ENCODE results near the gene AOPEP.

Gene AOPEP

DNA sequence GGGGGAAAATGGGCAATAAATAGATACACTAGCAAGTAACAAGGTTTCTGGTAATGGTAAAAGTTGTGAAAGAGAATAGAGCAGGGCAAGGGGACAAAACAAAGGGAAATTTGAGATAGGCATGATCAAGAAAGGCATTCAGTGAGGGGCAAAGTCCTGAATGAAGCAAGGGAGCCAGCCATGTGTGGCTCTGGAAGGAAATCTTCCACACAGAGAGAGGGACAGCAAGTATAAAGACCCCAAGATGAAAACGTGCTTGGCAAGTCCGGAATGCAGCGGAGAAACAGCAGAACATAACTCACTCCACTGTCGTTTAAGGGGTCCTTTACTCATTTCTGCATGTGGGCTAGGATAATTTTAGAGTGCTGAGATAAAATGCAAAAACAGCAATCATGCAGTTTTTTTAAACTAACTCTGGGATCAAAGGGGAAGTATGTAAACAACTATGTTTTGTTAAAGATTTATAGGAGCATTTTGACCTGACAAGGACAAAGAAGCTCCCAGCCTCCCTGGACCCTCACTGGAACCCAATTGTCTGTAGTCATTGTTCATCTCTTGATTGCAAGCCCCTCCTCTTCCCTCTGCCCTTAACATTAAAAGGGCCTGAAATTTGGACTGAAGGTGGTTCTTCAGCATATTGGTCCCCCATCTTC lies 22.9 kb upstream of the AOPEP start:
- Histone ChIP-seq H3K27me3 (replicated peaks; ENCODE audit: control insufficient read depth, insufficient read depth, low read length) (no peaks in the 10 kb centered on the region), H3K4me3 (replicated peaks; ENCODE audit: low read depth, low read length) (no peak overlapping the region), H3K36me3 (ENCODE audit: control insufficient read depth, insufficient read depth, low read length) (no peaks in the 10 kb centered on the region)
- DNase-seq (ENCODE audit: extremely low read depth, insufficient read length) = no peak
- TF ChIP-seq, protein P1, sequence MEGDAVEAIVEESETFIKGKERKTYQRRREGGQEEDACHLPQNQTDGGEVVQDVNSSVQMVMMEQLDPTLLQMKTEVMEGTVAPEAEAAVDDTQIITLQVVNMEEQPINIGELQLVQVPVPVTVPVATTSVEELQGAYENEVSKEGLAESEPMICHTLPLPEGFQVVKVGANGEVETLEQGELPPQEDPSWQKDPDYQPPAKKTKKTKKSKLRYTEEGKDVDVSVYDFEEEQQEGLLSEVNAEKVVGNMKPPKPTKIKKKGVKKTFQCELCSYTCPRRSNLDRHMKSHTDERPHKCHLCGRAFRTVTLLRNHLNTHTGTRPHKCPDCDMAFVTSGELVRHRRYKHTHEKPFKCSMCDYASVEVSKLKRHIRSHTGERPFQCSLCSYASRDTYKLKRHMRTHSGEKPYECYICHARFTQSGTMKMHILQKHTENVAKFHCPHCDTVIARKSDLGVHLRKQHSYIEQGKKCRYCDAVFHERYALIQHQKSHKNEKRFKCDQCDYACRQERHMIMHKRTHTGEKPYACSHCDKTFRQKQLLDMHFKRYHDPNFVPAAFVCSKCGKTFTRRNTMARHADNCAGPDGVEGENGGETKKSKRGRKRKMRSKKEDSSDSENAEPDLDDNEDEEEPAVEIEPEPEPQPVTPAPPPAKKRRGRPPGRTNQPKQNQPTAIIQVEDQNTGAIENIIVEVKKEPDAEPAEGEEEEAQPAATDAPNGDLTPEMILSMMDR (IDR thresholded peaks at IDR 0.05; ENCODE audit: insufficient read depth, low read length, poor library complexity, severe bottlenecking) = no peak

DNA sequence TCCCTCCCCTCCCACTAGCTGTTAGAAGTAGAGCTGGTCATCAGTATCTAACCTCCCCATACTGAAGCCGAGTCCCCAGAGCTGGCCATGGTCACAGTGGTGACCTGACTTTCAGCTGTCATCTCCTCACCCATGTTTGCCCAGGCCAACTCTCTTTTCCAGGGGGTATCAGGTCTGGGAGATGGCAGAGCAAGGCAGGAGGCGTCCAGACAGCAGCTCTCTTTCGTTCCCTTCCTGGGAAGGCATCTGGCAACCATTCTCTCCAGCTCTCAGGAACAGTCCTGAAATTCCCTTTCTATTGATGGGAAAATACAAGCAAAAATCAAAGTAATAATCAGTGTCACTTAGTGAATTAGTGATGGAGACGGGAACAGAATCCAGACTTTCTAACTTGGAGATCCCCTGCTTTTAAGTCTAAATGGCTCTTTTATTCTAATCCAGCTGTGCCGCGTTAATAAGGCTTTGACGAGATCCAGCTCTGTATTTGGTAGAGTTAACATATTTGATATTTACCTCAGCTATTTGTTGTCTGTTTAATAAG lies 21.3 kb upstream of the AOPEP start:
- H3K4me3 ChIP-seq (replicated peaks; ENCODE audit: low read depth, low read length) = no peak overlapping the region
- DNase-seq (ENCODE audit: extremely low read depth, insufficient read length) = no peak
- TF ChIP-seq, protein P1 (IDR thresholded peaks at IDR 0.05; ENCODE audit: insufficient read depth, low read length, poor library complexity, severe bottlenecking) = no peak
- no peaks in the 10 kb centered on the region for H3K27me3 ChIP-seq (replicated peaks; ENCODE audit: control insufficient read depth, insufficient read depth, low read length)
- H3K36me3 ChIP-seq (ENCODE audit: control insufficient read depth, insufficient read depth, low read length) = no peaks in the 10 kb centered on the region

DNA sequence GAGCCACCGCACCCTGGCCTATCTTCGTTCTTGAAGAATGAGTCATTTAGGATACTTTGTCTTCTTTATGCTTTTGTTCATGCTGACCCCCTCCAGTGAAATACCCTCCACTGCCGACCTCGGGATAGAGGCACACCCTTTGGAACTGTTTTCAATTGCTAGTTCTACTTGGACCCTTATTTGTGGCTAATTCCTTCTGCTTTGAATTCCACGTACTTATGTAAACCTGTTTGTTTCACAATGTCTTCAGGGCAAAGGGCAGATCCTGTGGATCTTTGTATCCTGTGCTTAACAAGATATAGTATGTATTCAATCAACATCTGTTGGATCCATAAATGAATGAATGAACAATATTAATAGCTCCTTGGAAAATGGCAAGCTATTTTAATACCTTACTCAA lies 19.6 kb upstream of the AOPEP start:
- Histone ChIP-seq H3K27me3 (replicated peaks; ENCODE audit: control insufficient read depth, insufficient read depth, low read length) (no peaks in the 10 kb centered on the region), H3K36me3 (ENCODE audit: control insufficient read depth, insufficient read depth, low read length) (no peaks in the 10 kb centered on the region), H3K4me3 (replicated peaks; ENCODE audit: low read depth, low read length) (no peak overlapping the region)
- TF ChIP-seq, protein P1 (IDR thresholded peaks at IDR 0.05; ENCODE audit: insufficient read depth, low read length, poor library complexity, severe bottlenecking) = no peak
- DNase-seq (ENCODE audit: extremely low read depth, insufficient read length) = no peak

DNA sequence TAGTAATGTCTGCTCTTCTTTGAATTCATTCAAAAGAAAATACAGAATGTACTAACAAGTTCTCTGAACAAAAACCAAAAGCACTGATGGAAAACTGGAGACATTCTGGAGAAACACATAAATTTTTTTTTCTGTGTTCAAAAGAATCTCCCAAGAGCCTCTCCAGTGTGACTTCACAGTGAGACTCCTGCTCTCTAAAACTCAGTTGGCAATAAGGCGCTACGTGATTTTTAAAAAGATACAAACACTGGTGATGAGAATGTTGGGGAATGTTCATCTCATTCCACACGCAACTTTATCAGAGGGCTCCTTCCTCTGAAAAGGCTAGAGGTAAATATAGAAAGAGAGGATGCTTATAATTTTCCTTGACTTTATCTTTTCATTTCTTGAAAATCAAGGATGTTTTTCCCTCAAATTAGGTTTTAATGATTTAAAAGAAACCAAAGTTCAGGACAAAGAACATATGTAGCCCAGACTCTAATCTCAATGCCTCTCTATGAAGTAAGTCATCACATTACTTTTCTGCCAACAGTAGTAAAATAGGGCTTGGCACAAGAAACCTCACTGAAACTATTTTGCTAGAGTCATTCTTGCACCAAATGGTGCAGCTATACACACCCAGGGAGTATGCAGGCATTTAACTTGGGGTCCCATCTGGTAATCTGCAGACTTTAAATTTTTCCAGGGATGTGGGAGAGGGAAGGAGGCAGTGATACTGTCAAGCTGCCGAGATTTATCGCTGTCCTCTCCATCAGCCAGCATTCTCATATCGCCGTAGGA lies 12.9 kb upstream of the AOPEP start:
- H3K27me3 ChIP-seq (replicated peaks; ENCODE audit: control insufficient read depth, insufficient read depth, low read length) = no peaks in the 10 kb centered on the region; the same call in 1 of the 2 replicates
- H3K4me3 ChIP-seq (replicated peaks; ENCODE audit: low read depth, low read length) = no peak overlapping the region
- no peaks in the 10 kb centered on the region for H3K36me3 ChIP-seq (ENCODE audit: control insufficient read depth, insufficient read depth, low read length)
- DNase-seq (ENCODE audit: extremely low read depth, insufficient read length) = no peak
- TF ChIP-seq, protein P1 (IDR thresholded peaks at IDR 0.05; ENCODE audit: insufficient read depth, low read length, poor library complexity, severe bottlenecking) = no peak

DNA sequence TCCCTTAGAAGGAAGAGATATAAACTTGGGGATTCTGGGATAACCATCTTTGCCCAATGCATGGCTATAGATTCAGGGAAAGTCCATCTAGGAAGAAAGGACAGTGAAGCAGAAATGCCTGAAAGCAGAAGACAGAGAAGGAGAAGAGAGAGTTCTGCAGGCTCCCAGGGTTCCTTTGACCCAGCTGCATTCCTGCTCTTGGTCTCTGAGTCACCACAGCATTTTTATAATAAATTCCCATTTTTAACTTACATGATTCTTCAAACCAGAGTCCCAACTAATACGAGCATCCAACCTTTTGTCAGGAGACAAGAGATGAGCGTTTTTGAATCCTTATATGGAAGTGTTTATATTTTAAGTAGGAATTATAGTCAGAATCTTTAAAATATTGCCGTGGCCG lies 12.0 kb upstream of the AOPEP start:
- TF ChIP-seq, protein P1 (IDR thresholded peaks at IDR 0.05; ENCODE audit: insufficient read depth, low read length, poor library complexity, severe bottlenecking) = no peak
- Histone ChIP-seq H3K27me3 (replicated peaks; ENCODE audit: control insufficient read depth, insufficient read depth, low read length) (no peaks in the 10 kb centered on the region; the same call in 1 of the 2 replicates), H3K4me3 (replicated peaks; ENCODE audit: low read depth, low read length) (no peak overlapping the region), H3K36me3 (ENCODE audit: control insufficient read depth, insufficient read depth, low read length) (no peaks in the 10 kb centered on the region)
- DNase-seq (ENCODE audit: extremely low read depth, insufficient read length) = no peak

Data from GM06990 (cell line).